Hypothalamus (tissue), 51 donors: ENCODE measurements around the gene STXBP5.

ENCODE experiments used
- DNase-seq, 51 donors: peaks; one replicate each; lab custom pipeline; 2025; lab: John Stamatoyannopoulos, UW

The STXBP5 gene

GRCh38 chr6:147207837-147208754 lies 3.9 kb downstream of the STXBP5 start:
- no peak for DNase-seq

- DNase-seq = no peak
Measured at GRCh38 chr6:147209762-147210449, 5.7 kb downstream of the STXBP5 start.

GRCh38 chr6:147211349-147211748 lies 7.1 kb downstream of the STXBP5 start:
- no peak for DNase-seq

GRCh38 chr6:147211831-147212230 lies 7.6 kb downstream of the STXBP5 start:
- DNase-seq = no peak

GRCh38 chr6:147212622-147213021 lies 8.4 kb downstream of the STXBP5 start:
- DNase-seq = no peak

GRCh38 chr6:147213772-147214171 lies 9.6 kb downstream of the STXBP5 start:
- no peak for DNase-seq

GRCh38 chr6:147214248-147215227 lies 10.3 kb downstream of the STXBP5 start:
- no peak for DNase-seq

GRCh38 chr6:147216915-147217314 lies 12.7 kb downstream of the STXBP5 start:
- DNase-seq = no peak

- DNase-seq = no peak
Measured at GRCh38 chr6:147217840-147218404, 13.7 kb downstream of the STXBP5 start.

- no peak for DNase-seq
Measured at GRCh38 chr6:147218797-147219196, 14.6 kb downstream of the STXBP5 start.

- no peak for DNase-seq
Measured at GRCh38 chr6:147219463-147219862, 15.2 kb downstream of the STXBP5 start.

- DNase-seq = no peak
Measured at GRCh38 chr6:147220345-147220744, 16.1 kb downstream of the STXBP5 start.

GRCh38 chr6:147221739-147222138 lies 17.5 kb downstream of the STXBP5 start:
- no peak for DNase-seq

- no peak for DNase-seq
Measured at GRCh38 chr6:147222160-147222838, 18.1 kb downstream of the STXBP5 start.

GRCh38 chr6:147223736-147224135 lies 19.5 kb downstream of the STXBP5 start:
- no peak for DNase-seq

- no peak for DNase-seq
Measured at GRCh38 chr6:147226163-147226724, 22.0 kb downstream of the STXBP5 start.

- no peak for DNase-seq
Measured at GRCh38 chr6:147226877-147227276, 22.7 kb downstream of the STXBP5 start.

GRCh38 chr6:147227770-147228320 lies 23.6 kb downstream of the STXBP5 start:
- no peak for DNase-seq

- no peak for DNase-seq
Measured at GRCh38 chr6:147231589-147231988, 27.4 kb downstream of the STXBP5 start.
